Measurements from ENCODE around the gene SP3.

SP3 gene

GRCh38 chr2:173955867-173956266 lies 9.3 kb downstream of the SP3 start:
- DNase-seq, result no peak
- intact Hi-C loops (cut with DNase I), result no loop called here

GRCh38 chr2:173955004-173955403 lies 10.2 kb downstream of the SP3 start:
- DNase-seq, result no peak
- intact Hi-C loops (cut with DNase I), result no loop called here

GRCh38 chr2:173953047-173953424 lies 12.1 kb downstream of the SP3 start:
- intact Hi-C loops (cut with DNase I), result no loop called here
- DNase-seq, result no peak

- intact Hi-C loops (cut with DNase I), result no loop called here
- DNase-seq, result no peak
These were observed 12.7 kb downstream of the SP3 start for GRCh38 chr2:173952267-173953046.

GRCh38 chr2:173948842-173949241 lies 16.3 kb downstream of the SP3 start:
- intact Hi-C loops (cut with DNase I), result no loop called here
- DNase-seq, result no peak

GRCh38 chr2:173948198-173948597 lies 17.0 kb downstream of the SP3 start:
- intact Hi-C loops (cut with DNase I), result no loop called here

GRCh38 chr2:173947131-173947530 lies 18.0 kb downstream of the SP3 start:
- DNase-seq, result no peak
- intact Hi-C loops (cut with DNase I), result no loop called here

More at GRCh38 chr2:173948198-173948597, 17.0 kb downstream of the SP3 start:
- no peak for DNase-seq

GRCh38 chr2:173943738-173944137 lies 21.4 kb downstream of the SP3 start:
- intact Hi-C loops (cut with DNase I), result no loop called here
- DNase-seq, result no peak

- DNase-seq, result no peak
- intact Hi-C loops (cut with DNase I), result no loop called here
These were observed 22.2 kb downstream of the SP3 start for GRCh38 chr2:173942861-173943523.

- intact Hi-C loops (cut with DNase I), result no loop called here
- no peak for DNase-seq
These were observed 23.6 kb downstream of the SP3 start for GRCh38 chr2:173941567-173941966.

GRCh38 chr2:173940208-173941020 lies 24.8 kb downstream of the SP3 start:
- intact Hi-C loops (cut with DNase I), result no loop called here
- no peak for DNase-seq

- intact Hi-C loops (cut with DNase I), result no loop called here
- no peak for DNase-seq
These were observed 26.3 kb downstream of the SP3 start for GRCh38 chr2:173938700-173939384.

- intact Hi-C loops (cut with DNase I), result no loop called here
- no peak for DNase-seq
These were observed 29.9 kb downstream of the SP3 start for GRCh38 chr2:173935305-173935704.

GRCh38 chr2:173934895-173935294 lies 30.3 kb downstream of the SP3 start:
- intact Hi-C loops (cut with DNase I), result no loop called here
- peak in 13 of 42 donors; percentile 9 to 61 (median 33) for DNase-seq

GRCh38 chr2:173931751-173932150 lies 33.4 kb downstream of the SP3 start:
- no peak for DNase-seq
- intact Hi-C loops (cut with DNase I), result no loop called here

- intact Hi-C loops (cut with DNase I), result no loop called here
- DNase-seq, result no peak
These were observed 35.7 kb downstream of the SP3 start for GRCh38 chr2:173929441-173929840.

- intact Hi-C loops (cut with DNase I), result no loop called here
- DNase-seq, result no peak
These were observed 38.3 kb downstream of the SP3 start for GRCh38 chr2:173926875-173927274.

GRCh38 chr2:173924285-173924684 lies 40.9 kb downstream of the SP3 start:
- DNase-seq, result no peak
- intact Hi-C loops (cut with DNase I), result no loop called here

GRCh38 chr2:173922760-173923159 lies 42.4 kb downstream of the SP3 start:
- no peak for DNase-seq
- intact Hi-C loops (cut with DNase I), result no loop called here

GRCh38 chr2:173922068-173922467 lies 43.1 kb downstream of the SP3 start:
- intact Hi-C loops (cut with DNase I), result no loop called here
- no peak for DNase-seq

All from head of caudate nucleus (tissue), 42 donors.